Mucosa of stomach (tissue), 1 donor: Measurements from ENCODE around the gene PREP.
"Not testable (repeated sequence)": the region's sequence is repeated elsewhere in the genome, so short reads cannot be mapped to it uniquely, and the experiment has no call there.

Experiments
- H3K27me3 ChIP-seq: one replicate; pipeline ENCODE4 v1.7.0; 2013; ENCODE audit warnings: mild to moderate bottlenecking, low read length; ENCODE audit not compliant: control insufficient read depth, insufficient read depth
- H3K36me3 ChIP-seq: one replicate; pipeline ENCODE4 v1.7.0; 2013; ENCODE audit warnings: low read length; ENCODE audit not compliant: control insufficient read depth, insufficient read depth
- H3K4me1 ChIP-seq: one replicate; pipeline ENCODE4 v1.7.0; 2013; ENCODE audit warnings: mild to moderate bottlenecking, low read length; ENCODE audit not compliant: control insufficient read depth, insufficient read depth
- H3K4me3 ChIP-seq: one replicate; pipeline ENCODE4 v1.7.0; 2013; ENCODE audit warnings: low read length
- H3K9ac ChIP-seq: one replicate; pipeline ENCODE4 v1.7.0; 2013; ENCODE audit warnings: mild to moderate bottlenecking, low read length, moderate library complexity
- H3K9me3 ChIP-seq: one replicate; pipeline ENCODE4 v1.7.0; 2013; ENCODE audit warnings: mild to moderate bottlenecking, low read length, moderate library complexity; ENCODE audit not compliant: control insufficient read depth
- donor health status: Pancreatic carcinoma.

Gene PREP

DNA sequence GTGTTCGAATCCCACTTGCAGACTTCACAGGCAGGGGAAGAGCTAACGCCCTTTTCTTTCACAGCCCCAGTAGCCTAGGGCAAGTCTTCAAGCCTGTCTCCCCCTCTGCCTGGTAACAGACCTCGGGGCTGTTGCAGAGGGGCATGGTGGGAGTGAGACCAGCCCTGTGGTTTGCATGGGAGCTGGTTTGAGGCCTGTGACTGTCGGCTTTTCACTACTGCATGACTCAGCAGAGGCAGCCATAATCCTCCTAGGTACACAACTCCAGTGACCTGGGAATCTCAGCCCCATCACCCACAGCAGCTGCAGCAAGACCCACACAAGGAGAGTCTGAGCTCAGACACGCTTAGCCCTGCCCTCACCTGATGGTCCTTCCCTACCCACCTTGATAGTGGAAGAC, 167.7 kb downstream of the PREP start:
- H3K36me3 ChIP-seq, result no peaks in the 10 kb centered on the region
- no peak overlapping the region for H3K9ac ChIP-seq
- no peaks in the 10 kb centered on the region for H3K4me1 ChIP-seq
- no peak overlapping the region for H3K4me3 ChIP-seq
- H3K27me3 ChIP-seq, result no peaks in the 10 kb centered on the region
- H3K9me3 ChIP-seq, result no peaks in the 10 kb centered on the region

DNA sequence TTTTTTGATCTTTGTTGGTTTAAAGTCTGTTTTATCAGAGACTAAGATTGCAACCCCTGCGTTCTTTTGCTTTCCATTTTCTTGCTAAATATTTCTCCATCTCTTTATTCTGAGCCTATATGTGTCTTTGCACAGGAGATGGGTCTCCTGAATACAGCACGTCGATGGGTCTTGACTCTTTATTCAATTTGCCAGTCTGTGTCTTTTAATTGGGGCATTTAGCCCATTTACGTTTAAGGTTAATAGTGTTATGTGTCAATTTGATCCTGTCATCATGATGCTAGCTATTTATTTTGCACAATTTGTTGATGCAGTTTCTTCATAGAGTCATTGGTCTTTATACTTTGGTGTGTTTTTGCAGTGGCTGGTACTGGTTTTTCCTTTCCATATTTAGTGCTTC, 171.1 kb downstream of the PREP start:
- not testable (repeated sequence) for H3K9me3 ChIP-seq, H3K4me1 ChIP-seq, H3K36me3 ChIP-seq, H3K27me3 ChIP-seq, H3K4me3 ChIP-seq, H3K9ac ChIP-seq
